Endothelial cell of umbilical vein (primary cell): ENCODE data around the gene SNCG. TPM values are rescaled to one million over a fixed set of nuclear protein-coding genes. Genes with fewer than 3 reads are reported as not detected.

Source experiments
- BruUV-seq: library from RNA; stranded (reverse); fragments of 400-500 nt; replicated peaks from 2 replicates; lab custom pipeline; 2021; lab: Mats Ljungman, UMichigan
- CTCF ChIA-PET: fragments of 300-600, 350-600 bp; sonication (Branson Sonifier 250); formaldehyde crosslinking; loops from one replicate; lab custom pipeline; 2021; ENCODE audit warnings: antibody characterized with exemption, inconsistent platforms; lab: Charles Lee
- POLR2A ChIA-PET: fragments of 300-600, 350-600 bp; sonication (Branson Sonifier 250); formaldehyde crosslinking; loops from one replicate; lab custom pipeline; 2021; ENCODE audit warnings: antibody characterized with exemption, inconsistent platforms; lab: Charles Lee
- DNase-seq: peaks from one replicate; pipeline ENCODE4 v3.0.0-alpha.2; 2011; ENCODE audit warnings: low read depth, low spot score
- FAIRE-seq: peaks from 2 replicates; lab custom pipeline; 2011; peaks lifted over from hg19 to GRCh38; lab: Jason Lieb, UNC
- H2AFZ ChIP-seq: 2 replicates; pipeline ENCODE4 v1.6.0; 2012; ENCODE audit warnings: low read depth, low read length, control low read depth, inconsistent platforms
- H3K27ac ChIP-seq: 2 replicates; pipeline ENCODE4 v1.5.1; 2011; ENCODE audit warnings: low read depth, mild to moderate bottlenecking, control low read depth, low read length, moderate library complexity; ENCODE audit not compliant: insufficient read depth
- H3K27me3 ChIP-seq, 2 experiments: 2 replicates each; pipeline versions ENCODE4 v1.6.0 to v1.6.1; 2011; ENCODE audit warnings: low read length in 2 of 2, mixed read lengths in 1 of 2; ENCODE audit not compliant: control insufficient read depth in 2 of 2, insufficient read depth in 2 of 2
- H3K36me3 ChIP-seq, 2 experiments: 2 replicates in 1 of 2; 3 replicates in 1 of 2; pipeline ENCODE4 v1.5.1; 2011; ENCODE audit warnings: low read length in 2 of 2, mild to moderate bottlenecking in 1 of 2, moderate library complexity in 1 of 2; ENCODE audit not compliant: control insufficient read depth in 2 of 2, insufficient read depth in 2 of 2; ENCODE audit errors: extremely low read depth in 1 of 2
- H3K4me1 ChIP-seq: 3 replicates; pipeline ENCODE4 v1.5.1; 2011; ENCODE audit warnings: mild to moderate bottlenecking, low read length; ENCODE audit not compliant: control insufficient read depth, insufficient read depth; ENCODE audit errors: extremely low read depth
- H3K4me2 ChIP-seq: 2 replicates; pipeline ENCODE4 v1.6.1; 2011; ENCODE audit warnings: low read length, control low read depth, mixed read lengths; ENCODE audit not compliant: insufficient read depth
- H3K4me3 ChIP-seq, 3 experiments: fragments of 200-600 bp in 1 of 3; sonication (generic), shearing (Covaris generic) in 1 of 3; replicated peaks in 1 of 3; 2 replicates each; pipeline ENCODE4 v1.5.1; 2011 to 2016; ENCODE audit warnings: control low read depth in 3 of 3, low read length in 3 of 3, mild to moderate bottlenecking in 2 of 3, inconsistent platforms in 1 of 3, low read depth in 1 of 3, moderate library complexity in 1 of 3; ENCODE audit not compliant: insufficient read depth in 1 of 3
- H3K79me2 ChIP-seq: 2 replicates; pipeline ENCODE4 v1.6.0; 2012; ENCODE audit warnings: low read length, inconsistent platforms; ENCODE audit not compliant: control insufficient read depth, insufficient read depth
- H3K9ac ChIP-seq: replicated peaks from 2 replicates; pipeline ENCODE3; 2011; ENCODE audit warnings: low read length, control low read depth; ENCODE audit not compliant: insufficient read depth; ENCODE audit errors: extremely low read depth
- H3K9me1 ChIP-seq: replicated peaks from 3 replicates; pipeline ENCODE4 v1.6.0; 2011; ENCODE audit warnings: mild to moderate bottlenecking, low read length; ENCODE audit not compliant: control insufficient read depth, insufficient read depth; ENCODE audit errors: extremely low read depth
- H3K9me3 ChIP-seq: replicated peaks from 2 replicates; pipeline ENCODE4 v1.5.1; 2012; ENCODE audit warnings: low read length, inconsistent platforms; ENCODE audit not compliant: control insufficient read depth, insufficient read depth
- H4K20me1 ChIP-seq: replicated peaks from 2 replicates; pipeline ENCODE3; 2011; ENCODE audit warnings: mild to moderate bottlenecking, low read length; ENCODE audit not compliant: control insufficient read depth, insufficient read depth; ENCODE audit errors: extremely low read depth
- CTCF ChIP-seq, 2 donors: IDR thresholded peaks; 1 replicate in 1 of 2; 2 replicates in 1 of 2; pipeline ENCODE4 v1.5.1; 2011; ENCODE audit warnings: low read length in 2 of 2, mild to moderate bottlenecking in 2 of 2, moderate library complexity in 2 of 2, control low read depth in 1 of 2, inconsistent platforms in 1 of 2, low read depth in 1 of 2; ENCODE audit not compliant: insufficient read depth in 1 of 2; ENCODE audit errors: extremely low read depth in 1 of 2
- FOS ChIP-seq: IDR thresholded peaks from 2 replicates; pipeline ENCODE4 v1.6.1; 2011; ENCODE audit warnings: mild to moderate bottlenecking, low read length, moderate library complexity, borderline replicate concordance; ENCODE audit not compliant: insufficient read depth
- GATA2 ChIP-seq: IDR thresholded peaks from 2 replicates; pipeline ENCODE4 v1.7.0; 2011; ENCODE audit warnings: low read depth, mild to moderate bottlenecking, moderate library complexity, mixed read lengths, low read length; ENCODE audit not compliant: insufficient read length, insufficient read depth
- MAX ChIP-seq: IDR thresholded peaks from 2 replicates; pipeline ENCODE4 v1.6.1; 2011; ENCODE audit not compliant: insufficient read depth, insufficient read length
- dilution Hi-C: fragments of 300-500 bp; cut with MboI; formaldehyde crosslinking; loops from one replicate; pipeline ENCODE4 v1.15.0; 2019; ENCODE audit warnings: low sequenced_read_pairs; ENCODE audit not compliant: extremely low pct_ligation_motif_present
- intact Hi-C: fragments of 100-400 bp; cut with micrococcal nuclease; formaldehyde crosslinking; loops from one replicate; pipeline ENCODE4 v1.10.0; 2022
- polyA plus RNA-seq, 4 experiments: library from polyadenylated mRNA; depleted of rRNA in 3 of 4; stranded (reverse) in 3 of 4; unstranded in 1 of 4; fragments of >200 nt; gene quantifications; 2 replicates each; pipeline versions ENCODE4 v1.2.1 to v1.2.3, GENCODE V29; 2011 to 2012; ENCODE audit warnings: missing spikeins in 1 of 4
- total RNA-seq: library from RNA; stranded (reverse); gene quantifications from 2 replicates; pipeline ENCODE4 v1.2.3, GENCODE V29; 2021

The SNCG gene
- total and polyA plus RNA-seq, 2 donors (not counting 3 experiments of a cell fraction or from before 2014, with no cell fraction given), result 31.4 to 60.8 TPM

DNA sequence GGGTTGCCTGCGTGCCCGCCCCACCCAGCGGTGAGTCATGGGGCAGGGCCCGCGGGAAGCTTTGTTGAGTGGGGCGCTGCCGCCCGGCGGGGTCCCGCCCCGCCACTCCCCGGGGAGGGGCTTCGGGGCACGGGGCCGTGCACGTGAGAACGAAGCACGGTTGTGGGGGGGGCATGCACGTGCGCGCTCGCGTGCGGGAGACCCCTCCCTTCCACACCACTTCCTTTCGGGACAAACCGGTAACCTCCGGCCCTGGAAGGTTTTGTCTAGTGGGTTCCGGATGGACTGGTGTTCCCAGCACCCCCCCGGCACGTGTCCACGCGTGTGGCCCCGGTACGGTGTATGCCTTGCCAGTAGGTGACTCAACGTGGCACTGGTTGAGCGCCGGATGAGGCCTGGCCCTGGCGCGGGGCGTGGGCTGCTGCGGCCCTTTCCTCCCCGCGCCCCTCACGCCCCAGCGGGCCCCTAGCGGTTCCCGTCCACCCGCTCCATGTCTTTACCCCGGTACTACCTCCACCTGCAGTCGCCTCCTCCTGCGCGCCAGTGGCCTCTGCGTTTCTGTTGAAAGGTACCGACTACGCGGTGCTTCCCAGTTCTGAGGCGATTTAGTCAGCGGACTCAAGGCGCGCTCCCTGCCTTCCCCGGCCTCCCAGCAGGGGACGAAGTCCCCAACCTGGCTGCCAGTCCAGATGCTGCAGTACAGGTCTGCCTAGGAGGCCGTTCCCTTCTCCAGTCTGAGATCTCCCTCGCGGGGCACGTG is 13.0 kb downstream of the SNCG start:
- intact Hi-C loops, result loop anchor here (2.0 to 5.0 kb wide), 3 partner anchors 15 to 691 kb away; partner anchors contain the start of genes GLUD1, MMRN2 and SHLD2
- POLR2A ChIA-PET, result no interaction called here
- no peaks in the 10 kb centered on the region for H3K9me3 ChIP-seq
- H4K20me1 ChIP-seq, result no peaks in the 10 kb centered on the region
- peak overlapping the region; percentile 74 for H3K4me2 ChIP-seq
- FAIRE-seq, result peak; percentile 67
- H3K9me1 ChIP-seq, result no peaks in the 10 kb centered on the region
- H3K4me1 ChIP-seq, result peaks cover 48% of the 10 kb centered on the region
- TSS peak; percentile 11 for BruUV-seq
- H3K36me3 ChIP-seq, result no peaks in the 10 kb centered on the region
- H3K9ac ChIP-seq, result peak overlapping the region; percentile 81
- TF ChIP-seq CTCF (IDR thresholded peaks at IDR 0.05; ENCODE audit: extremely low read depth in 1 of 2, insufficient read depth in 1 of 2, low read depth in 1 of 2, low read length in 2 of 2) (no peak), GATA2 (no peak), FOS (peak; percentile 85), MAX (peak; percentile 58)
- peak overlapping the region; percentile 72 for H2AFZ ChIP-seq
- H3K4me3 ChIP-seq, result peak overlapping the region in 2 of 3 experiments; percentile 47 to 48
- no peaks in the 10 kb centered on the region for H3K27me3 ChIP-seq
- dilution Hi-C loops, result no loop called here
- H3K79me2 ChIP-seq, result no peaks in the 10 kb centered on the region
- peak overlapping the region; percentile 77 for H3K27ac ChIP-seq
- CTCF ChIA-PET, result interaction anchor here (0.6 to 6.4 kb wide), 4 partner anchors 11 to 121 kb away, joined by 3 to 110 read pairs (median 14); partner anchors contain the start of genes MMRN2 and SNCG
- DNase-seq, result peak; percentile 73
